GM21723 (cell line): ENCODE results near the gene EHBP1L1.

Source experiments
- ATAC-seq: cut with Tn5 transposase; IDR thresholded peaks from one replicate; pipeline ENCODE4 v1.9.1; 2021; ENCODE audit warnings: mild to moderate bottlenecking, moderate library complexity; ENCODE audit not compliant: unreplicated experiment

EHBP1L1 gene

GRCh38 chr11:65576867-65577755 is 1.3 kb downstream of the EHBP1L1 start:
- no peak for ATAC-seq

GRCh38 chr11:65577756-65578109 is 1.9 kb downstream of the EHBP1L1 start:
- no peak for ATAC-seq

GRCh38 chr11:65578134-65578533 is 2.3 kb downstream of the EHBP1L1 start:
- ATAC-seq, result no peak

- no peak for ATAC-seq
Observed at GRCh38 chr11:65578667-65579066, 2.8 kb downstream of the EHBP1L1 start.

GRCh38 chr11:65579291-65579690 is 3.4 kb downstream of the EHBP1L1 start:
- ATAC-seq, result no peak

- no peak for ATAC-seq
Observed at GRCh38 chr11:65580031-65580692, 4.3 kb downstream of the EHBP1L1 start.

- ATAC-seq, result no peak
Observed at GRCh38 chr11:65580756-65581155, 4.9 kb downstream of the EHBP1L1 start.

- no peak for ATAC-seq
Observed at GRCh38 chr11:65581928-65582327, 6.1 kb downstream of the EHBP1L1 start.

- no peak for ATAC-seq
Observed at GRCh38 chr11:65583589-65583988, 7.7 kb downstream of the EHBP1L1 start.

- no peak for ATAC-seq
Observed at GRCh38 chr11:65584106-65584505, 8.3 kb downstream of the EHBP1L1 start.

- ATAC-seq, result no peak
Observed at GRCh38 chr11:65584723-65585171, 8.9 kb downstream of the EHBP1L1 start.

- ATAC-seq, result no peak
Observed at GRCh38 chr11:65585396-65586246, 9.8 kb downstream of the EHBP1L1 start.

- ATAC-seq, result no peak
Observed at GRCh38 chr11:65586247-65586630, 10.4 kb downstream of the EHBP1L1 start.

GRCh38 chr11:65586676-65587075 is 10.8 kb downstream of the EHBP1L1 start:
- ATAC-seq, result no peak

- peak; percentile 69 for ATAC-seq
Observed at GRCh38 chr11:65588199-65589054, 12.6 kb downstream of the EHBP1L1 start.

GRCh38 chr11:65589444-65590239 is 13.8 kb downstream of the EHBP1L1 start:
- ATAC-seq, result no peak

GRCh38 chr11:65590240-65590738 is 14.4 kb downstream of the EHBP1L1 start:
- ATAC-seq, result no peak

- no peak for ATAC-seq
Observed at GRCh38 chr11:65591939-65592857, 16.3 kb downstream of the EHBP1L1 start.
